NCI-H526 treated with DMSO at 0.1 percent for 48 hours (cell line): ENCODE results near the gene HLCS.
A peak's percentile ranks its signal among the peaks of the same experiment; 100 is the strongest.

Source experiments
- DNase-seq: peaks from one replicate; lab custom pipeline; 2025; lab: John Stamatoyannopoulos, UW

Gene HLCS

GRCh38 chr21:36881228-36881627 is 85.2 kb downstream of the HLCS start:
- no peak for DNase-seq

- DNase-seq: no peak
These were observed 86.6 kb downstream of the HLCS start for GRCh38 chr21:36879827-36880226.

DNA sequence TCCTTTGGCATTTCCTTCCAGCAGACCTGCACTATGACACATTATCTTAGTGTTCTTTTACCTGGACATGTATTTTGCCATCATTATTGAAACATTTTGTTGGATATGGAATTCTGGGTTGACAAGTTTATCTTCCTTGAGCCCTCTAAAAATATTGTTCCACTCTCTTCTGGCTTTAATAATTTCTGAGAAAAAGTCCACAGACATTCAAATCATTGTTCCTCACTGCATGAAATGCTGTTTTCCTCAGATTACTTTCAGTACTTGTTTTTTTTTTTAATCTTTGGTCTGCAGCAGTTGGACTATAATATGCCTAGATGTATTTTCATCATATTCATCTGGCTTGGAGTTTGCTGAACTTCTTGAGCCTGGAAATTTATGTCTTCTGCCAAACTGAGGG is 88.7 kb downstream of the HLCS start:
- DNase-seq: no peak

DNA sequence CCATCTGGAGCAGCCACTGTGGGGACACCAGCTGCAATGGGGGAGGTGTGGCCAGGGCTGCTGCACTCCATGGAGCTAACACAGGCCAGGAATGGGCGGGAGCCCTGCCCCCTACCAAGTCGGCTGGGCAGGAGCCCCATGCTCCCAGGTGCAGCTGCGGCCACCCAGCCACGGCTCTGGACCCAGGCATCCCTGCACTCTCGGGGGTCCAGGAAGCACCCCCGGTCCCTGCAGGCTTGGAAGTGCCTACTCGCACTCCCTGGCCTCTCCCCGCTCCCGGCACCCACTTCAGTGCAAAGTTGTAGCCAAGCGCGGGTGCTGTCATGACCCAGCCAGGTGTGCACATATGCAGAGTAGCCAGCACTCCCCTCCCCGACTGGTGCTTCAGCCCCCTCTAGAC is 91.8 kb downstream of the HLCS start:
- no peak for DNase-seq

GRCh38 chr21:36873513-36873912 is 93.0 kb downstream of the HLCS start:
- DNase-seq: no peak

DNA sequence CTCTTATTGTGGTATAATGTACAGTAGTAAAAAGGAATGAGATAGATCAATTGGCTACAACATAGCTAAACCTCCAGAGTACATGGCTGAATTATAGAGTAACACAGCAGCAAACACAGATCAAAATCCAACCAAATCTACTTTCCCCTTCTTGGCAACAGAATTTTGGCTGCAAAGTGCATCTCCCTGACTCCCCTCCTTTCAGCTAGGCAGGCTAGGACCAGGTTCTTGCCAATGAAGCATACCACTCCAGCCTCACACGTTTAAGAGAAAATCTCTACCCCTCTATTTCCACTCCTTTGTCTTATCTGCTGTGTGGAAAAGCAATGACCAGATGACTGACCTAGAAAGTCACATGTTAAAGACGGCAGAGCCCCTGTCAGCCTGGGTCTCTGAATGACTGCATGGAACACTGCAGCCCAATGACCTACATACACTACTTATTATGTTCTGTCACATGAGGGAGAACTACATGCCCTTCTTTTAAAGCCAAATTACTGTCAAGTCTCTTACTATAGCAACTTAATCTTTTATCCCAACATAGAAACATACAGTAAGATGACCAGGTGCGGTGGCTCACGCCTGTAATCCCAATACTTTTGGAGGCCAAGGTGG is 99.1 kb downstream of the HLCS start:
- DNase-seq: no peak

DNA sequence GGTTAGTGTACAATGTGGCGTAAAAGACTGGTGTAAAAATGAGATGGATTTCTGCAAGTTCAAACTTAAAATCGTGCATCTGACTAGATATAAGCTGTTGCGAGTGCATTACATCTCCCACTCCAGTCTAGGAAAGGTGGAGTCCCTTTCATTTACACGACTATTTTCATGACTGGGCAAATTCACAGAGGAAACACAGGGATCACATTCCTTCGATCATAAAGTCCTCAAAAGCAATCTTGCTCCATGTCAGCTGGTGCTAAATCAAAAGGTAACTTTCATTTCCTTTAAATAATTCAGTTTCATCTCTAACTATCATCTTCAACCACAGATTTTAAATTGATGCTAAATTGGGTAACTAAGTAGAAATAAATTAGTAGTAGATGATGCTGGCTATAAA is 100.0 kb downstream of the HLCS start:
- no peak for DNase-seq

DNA sequence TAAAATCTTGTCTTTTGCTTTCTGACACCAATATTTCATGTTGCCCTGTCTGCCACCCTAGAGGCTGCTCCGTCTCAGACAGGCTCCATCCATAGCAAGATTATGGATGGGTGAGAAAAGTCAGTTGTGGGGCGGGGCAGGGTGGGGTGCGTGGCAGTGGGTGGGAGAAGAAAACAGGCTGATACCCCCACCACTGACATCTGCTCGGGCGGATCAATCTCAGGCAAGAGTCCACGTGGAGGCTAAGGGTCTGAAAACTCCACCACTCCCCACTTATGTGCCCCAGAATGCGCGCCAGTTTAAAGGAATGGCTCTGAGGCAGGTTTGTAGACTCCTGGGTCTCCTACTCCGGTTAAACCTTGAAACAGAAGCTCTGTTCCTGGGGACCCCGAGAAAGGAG is 101.5 kb downstream of the HLCS start:
- no peak for DNase-seq

DNA sequence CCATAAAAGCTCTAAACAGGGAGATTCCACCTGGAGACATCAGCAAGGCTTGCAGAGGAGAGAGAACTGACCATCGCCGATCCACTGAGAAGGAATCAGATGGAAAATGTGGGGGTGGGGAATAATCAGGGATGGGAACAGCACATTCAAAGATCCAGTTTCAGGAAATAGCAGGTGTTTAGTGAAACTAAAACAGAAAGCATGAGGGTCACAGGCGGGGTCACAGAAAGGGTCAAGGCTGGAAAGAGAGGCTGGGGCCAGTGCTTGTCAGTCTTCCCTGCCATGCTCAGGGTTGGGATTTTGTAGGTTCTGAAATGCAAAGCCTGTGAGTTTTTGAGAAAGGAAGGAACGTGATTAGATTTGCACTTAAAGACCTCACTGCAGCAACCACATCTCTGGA is 103.2 kb downstream of the HLCS start:
- DNase-seq: no peak

- DNase-seq: no peak
These were observed 104.7 kb downstream of the HLCS start for GRCh38 chr21:36861595-36862323.

DNA sequence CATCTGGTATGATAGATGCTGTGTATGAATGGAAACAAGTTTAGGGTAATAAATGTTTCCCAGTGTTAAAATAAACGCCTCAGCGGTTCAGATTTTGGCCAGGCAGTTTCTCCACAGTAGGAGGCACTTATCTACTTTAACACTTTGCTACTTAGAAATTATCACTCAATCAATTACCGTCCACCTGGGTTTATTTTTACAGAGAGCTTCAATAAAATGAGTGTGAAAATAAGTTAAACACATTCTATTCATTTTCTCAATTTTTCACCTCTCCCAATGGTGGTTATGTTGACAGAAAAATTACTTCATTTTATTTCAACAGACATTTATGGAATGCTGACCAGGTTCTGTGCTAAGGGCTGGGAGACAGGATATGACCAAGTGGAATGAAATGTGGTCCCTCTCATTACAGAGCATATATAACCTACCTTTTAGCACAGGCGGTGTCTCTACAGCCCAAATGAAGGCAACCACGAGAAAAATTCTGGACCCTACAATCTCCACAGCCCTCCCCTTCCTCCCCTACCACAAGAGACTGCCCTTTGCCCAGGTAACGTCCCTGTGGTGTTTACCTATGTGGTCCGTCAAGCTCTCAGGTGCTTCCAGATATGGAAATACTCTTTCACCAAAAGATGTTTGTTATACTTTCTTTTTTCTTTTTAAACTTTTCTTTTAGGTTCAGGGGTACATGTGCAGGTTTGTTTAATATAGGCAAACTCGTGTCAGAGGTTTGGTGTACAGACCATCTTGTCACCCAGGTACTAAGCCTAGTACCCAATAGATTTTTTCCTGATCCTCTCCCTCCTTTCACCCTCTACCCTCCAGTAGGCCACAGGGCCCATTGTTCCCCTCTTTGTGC is 105.5 kb downstream of the HLCS start:
- DNase-seq: no peak

- no peak for DNase-seq
These were observed 106.5 kb downstream of the HLCS start for GRCh38 chr21:36859744-36860501.

- DNase-seq: no peak
These were observed 108.0 kb downstream of the HLCS start for GRCh38 chr21:36858320-36858957.

DNA sequence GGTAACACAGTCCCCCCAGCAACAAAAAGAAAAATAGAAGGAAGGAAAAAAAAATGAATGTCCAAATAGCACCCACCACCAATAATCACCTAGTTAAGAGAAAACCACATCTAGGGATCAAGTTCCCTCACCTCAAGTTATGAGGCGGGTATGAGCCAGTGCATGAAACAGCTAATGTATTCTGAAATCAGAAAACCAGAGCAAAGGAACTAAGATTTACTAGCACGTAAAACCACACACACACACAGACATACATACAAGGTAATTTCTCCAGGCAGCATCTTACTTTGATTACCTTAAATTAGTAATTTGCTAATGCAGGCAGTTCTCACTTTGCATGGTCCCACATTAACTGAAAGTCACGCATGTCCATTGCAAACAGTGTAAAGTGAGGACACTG is 109.8 kb downstream of the HLCS start:
- no peak for DNase-seq

- peak; percentile 23 for DNase-seq
These were observed 112.1 kb downstream of the HLCS start for GRCh38 chr21:36854391-36854790.

- DNase-seq: no peak
These were observed 113.6 kb downstream of the HLCS start for GRCh38 chr21:36852864-36853263.

DNA sequence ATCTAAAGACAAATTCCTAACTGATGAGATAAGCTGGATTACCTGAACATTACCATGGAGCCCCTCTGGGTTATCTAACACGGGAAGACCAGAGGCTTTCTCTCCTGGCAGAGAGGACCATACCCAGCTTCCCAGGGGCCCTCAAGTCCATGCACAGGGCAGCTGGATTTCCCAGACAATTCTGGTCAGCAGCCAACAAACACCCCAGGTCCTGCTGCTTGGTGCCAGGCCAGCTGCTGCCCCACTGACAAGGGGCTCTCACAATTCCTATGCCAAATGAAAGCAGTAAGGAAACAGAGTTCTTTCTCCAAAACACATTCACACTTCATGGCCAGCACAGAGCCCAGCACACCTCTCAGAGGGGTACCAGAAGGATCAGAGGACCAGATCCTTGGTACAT is 114.2 kb downstream of the HLCS start:
- DNase-seq: no peak

GRCh38 chr21:36851121-36851520 is 115.3 kb downstream of the HLCS start:
- DNase-seq: no peak

DNA sequence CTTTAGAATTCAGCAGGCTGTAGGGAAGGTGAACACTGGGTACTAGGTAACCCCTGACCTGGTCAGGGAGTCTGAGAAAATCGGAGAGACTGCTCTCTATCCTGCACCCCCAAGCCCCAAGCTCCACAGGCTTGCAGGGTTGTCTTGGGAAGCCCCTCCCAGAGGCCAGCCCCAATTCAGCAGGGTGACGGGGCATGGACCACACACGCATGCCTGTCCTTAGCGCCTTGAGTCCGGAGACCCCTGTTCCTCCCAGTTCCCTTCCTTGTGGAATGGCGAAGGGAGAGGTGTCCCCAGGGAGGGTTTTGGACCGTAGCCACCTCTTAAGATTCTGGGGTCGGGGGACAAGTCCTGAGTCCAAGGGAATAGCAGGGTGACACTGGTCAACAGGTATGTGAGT is 116.1 kb downstream of the HLCS start:
- DNase-seq: no peak

DNA sequence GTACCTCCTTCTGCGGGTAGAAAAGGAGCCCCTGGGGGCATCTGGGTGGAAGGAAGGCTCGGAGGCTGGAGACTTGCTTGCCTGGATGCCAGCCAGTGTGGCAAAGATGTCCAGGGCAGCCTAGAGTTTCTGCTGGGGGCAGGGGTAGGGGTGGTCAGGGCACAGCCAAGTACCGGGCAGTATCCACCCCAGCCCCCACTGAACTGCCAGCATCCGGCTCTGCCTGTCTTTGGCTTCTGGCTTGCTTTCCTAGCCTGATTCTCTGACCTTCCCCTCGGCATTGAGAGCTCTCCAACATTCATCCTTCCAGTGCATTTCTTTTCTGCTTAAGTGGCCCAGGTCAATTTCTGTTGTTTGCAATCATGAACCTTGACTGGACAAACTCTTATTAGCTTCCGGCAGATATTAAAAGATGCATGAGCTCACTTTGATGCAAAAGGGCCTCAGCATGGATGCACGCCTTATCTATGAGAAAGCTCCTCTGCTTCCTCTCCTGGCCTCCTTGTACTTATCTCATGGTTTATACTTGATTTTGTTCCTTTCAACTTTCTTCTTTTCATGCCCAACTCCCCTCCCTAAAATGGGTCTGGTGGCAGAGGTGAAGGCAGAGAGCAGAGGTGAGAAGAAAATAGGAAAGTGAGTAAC is 116.9 kb downstream of the HLCS start:
- no peak for DNase-seq

DNA sequence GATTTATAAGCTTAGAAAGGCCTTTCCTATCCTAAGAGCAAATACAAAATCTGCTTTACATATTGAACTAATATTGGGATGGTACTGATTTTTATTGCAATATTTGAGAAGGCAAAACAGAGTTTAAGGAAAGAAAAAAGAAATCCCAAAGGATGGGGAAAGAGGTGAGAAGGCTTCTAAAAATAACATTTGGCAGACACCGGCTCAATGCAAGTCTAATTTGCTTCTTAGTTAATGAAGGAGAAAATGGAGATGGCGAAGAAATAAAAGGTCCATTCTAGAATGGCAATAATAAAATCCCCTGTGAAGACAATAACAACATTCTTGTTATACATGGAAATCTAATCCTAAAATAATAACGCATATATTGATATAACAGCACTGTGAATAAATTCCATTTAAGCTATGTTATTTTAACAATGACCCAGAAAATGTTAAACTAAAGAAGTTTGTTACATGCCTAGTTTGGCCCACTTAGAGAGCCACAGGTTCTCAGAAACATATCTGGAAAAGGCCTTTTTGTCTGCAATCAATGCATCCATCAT is 117.7 kb downstream of the HLCS start:
- DNase-seq: no peak
